ENCODE results near the gene DTNA.
"Not testable (repeated sequence)": the region's sequence is repeated elsewhere in the genome, so short reads cannot be mapped to it uniquely, and the experiment has no call there.

DTNA gene

DNA sequence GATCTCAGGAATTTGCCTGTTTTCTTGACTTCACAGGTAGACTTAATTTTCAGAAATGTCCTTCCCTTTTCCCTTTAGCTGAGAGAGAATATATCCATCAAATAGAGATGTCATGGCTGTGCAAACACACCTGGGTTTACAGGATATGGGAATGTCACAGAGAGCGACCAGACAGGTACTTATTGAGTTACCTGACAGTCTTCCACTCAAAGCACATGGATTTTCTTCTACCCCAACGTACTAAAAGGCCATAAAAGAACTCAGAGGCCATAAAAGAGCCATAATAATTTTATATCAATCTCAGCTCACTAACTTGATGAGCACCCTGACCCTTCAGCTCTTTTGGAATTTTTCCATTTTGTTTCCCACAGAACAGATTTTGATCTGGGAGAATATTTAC lies 5.3 kb upstream of the DTNA start:
- FAIRE-seq (no peak), DNase-seq (ENCODE audit: insufficient read length, low spot score) (no peak)
- no peak for TF ChIP-seq POLR2A (IDR thresholded peaks at IDR 0.05; ENCODE audit: low read depth, low read length)

DNA sequence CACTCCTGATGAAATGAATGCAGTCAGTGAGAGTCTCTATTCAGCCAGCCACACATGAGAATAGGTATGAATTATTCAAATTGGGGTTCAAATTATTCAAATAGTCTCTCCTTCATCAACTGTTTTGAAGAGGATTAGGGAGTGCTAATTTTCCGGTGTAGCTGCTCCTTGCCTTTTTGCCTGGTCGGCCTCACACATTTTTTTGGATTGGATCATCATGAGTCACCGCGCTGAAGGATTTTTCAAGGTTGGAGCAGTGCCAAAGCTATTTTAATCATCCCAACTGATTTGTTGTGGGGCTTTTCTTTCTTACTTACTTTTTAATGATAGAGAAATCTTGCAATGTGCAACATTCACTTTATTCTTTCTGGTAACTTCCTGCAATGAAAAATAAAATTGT lies 2.4 kb upstream of the DTNA start:
- FAIRE-seq (peak; percentile 90), DNase-seq (ENCODE audit: insufficient read length, low spot score) (no peak)
- TF ChIP-seq POLR2A (IDR thresholded peaks at IDR 0.05; ENCODE audit: low read depth, low read length) = no peak

DNA sequence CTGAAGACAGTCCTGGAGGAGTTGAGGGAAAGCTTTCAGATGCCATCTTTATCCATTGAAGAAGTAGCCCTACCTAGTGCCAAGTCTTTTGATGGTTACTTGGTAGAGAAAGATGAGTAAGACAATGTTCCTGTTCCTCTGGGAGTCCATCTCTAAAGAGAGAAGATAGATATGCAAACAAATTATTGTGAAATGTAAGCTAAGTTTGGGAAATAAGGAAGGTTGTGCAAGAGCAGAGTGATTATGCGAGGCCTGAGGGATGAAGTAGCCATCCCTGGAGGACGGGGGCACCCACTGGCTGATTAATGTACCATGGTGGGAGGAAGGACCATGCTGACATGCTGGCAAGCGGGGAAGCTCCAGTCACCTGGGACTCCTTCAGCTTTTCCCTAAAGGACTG lies 994 bp upstream of the DTNA start:
- no peak for FAIRE-seq

DNA sequence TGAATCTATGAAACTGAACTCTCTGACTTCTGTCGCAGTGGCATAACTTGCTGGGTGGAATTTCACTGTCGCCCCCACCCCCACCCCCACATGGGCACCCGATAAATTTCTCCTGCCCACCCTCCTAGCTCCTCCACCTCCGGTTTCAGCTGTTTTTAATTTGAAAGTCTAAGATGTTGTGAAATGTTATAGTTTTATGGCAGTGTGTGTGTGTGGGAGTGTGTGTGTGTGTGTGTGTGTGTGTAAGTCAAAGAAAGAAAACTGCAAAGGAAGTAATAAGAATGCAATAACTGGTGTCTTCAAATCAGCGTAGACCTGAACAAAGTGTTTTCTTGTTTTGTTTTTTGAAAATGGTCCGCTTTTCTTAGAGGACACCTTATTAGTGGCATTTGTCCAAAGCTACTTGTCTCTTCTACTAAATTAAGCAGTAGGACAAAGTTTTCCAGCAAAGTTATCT lies 388 bp downstream of the DTNA start:
- no peak for TF ChIP-seq POLR2A (IDR thresholded peaks at IDR 0.05; ENCODE audit: low read depth, low read length)
- FAIRE-seq = no peak
- DNase-seq (ENCODE audit: insufficient read length, low spot score) = no peak

More for the DNA sequence above, 994 bp upstream of the DTNA start:
- no peak for TF ChIP-seq POLR2A (IDR thresholded peaks at IDR 0.05; ENCODE audit: low read depth, low read length)
- no peak for DNase-seq (ENCODE audit: insufficient read length, low spot score)

DNA sequence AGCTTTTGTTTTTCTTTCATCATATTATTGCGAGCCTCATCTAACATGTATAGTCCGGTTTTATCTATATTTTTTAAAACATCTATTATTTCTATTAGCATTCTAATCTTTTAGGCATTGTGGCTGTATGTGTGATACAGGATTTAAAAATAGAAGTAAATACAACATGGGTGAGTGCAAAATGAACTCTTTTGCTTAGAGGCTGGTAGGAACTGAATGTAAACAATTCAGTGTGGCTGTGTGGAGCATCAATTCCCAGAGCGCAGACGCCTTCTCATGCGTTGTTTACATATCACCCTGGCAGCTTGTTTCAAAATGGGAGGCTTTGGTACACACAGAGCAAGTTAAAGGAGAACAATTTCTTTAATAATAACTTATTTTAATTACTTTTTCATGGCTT lies 836 bp downstream of the DTNA start:
- FAIRE-seq = no peak
- DNase-seq (ENCODE audit: insufficient read length, low spot score) = no peak
- TF ChIP-seq POLR2A (IDR thresholded peaks at IDR 0.05; ENCODE audit: low read depth, low read length) = no peak

DNA sequence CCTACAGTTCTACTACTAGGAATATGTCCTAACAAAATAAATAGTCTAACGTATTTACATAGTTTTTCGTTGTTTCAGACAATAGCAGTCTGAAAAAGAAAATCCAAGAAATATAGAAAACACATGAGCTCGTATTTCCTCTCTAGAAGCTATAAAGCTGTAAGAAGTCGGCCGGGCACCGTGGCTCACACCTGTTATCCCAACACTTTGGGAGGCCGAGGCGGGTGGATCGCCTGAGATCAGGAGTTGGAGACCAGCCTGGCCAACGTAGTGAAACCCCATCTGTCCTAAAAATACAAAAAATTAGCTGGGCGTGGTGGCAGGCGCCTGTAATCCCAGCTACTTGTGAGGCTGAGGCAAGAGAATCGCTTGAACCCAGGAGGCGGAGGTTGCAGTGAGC lies 6.0 kb downstream of the DTNA start:
- FAIRE-seq; DNase-seq (ENCODE audit: insufficient read length, low spot score): not testable (repeated sequence)

DNA sequence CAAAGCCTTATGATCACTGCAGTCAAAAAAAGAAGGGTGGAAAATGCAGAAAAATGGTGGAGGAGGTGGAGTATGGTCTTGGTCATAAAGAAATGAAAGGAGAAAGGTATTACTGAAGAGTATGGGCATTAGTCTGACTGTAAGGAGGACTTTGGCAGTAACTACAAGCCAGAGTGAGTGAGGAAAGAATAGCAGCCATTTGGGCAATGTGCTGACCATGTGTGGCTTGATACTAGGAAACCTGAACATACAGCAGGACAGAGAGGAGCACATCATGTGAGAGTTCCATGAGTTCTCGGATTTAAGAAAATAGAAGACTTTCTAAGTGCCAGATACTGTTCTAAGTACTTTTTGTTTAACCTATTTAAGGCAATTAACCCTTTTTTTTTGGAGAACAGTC lies 8.5 kb downstream of the DTNA start:
- FAIRE-seq (no peak), DNase-seq (ENCODE audit: insufficient read length, low spot score) (no peak)
- TF ChIP-seq POLR2A (IDR thresholded peaks at IDR 0.05; ENCODE audit: low read depth, low read length) = no peak

DNA sequence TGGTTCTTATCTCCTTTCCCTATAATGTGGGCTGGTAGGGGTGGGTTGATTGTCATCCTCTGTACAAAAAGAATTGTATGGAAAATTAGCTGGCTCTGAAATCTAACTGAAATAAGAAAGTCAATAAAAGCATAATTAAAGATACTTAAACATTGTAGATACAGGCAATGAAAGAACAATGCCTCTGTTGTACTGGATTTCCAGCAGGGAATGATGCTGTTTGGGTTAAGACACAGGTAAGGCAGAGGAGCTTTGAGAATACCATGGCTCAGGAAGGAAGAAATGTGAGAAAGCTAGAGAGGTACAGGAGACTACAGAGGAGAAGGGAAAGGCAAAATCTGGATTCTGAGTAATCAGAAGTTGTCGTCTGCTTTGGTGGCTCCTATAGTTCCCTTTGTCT lies 10.1 kb downstream of the DTNA start:
- no peak for TF ChIP-seq POLR2A (IDR thresholded peaks at IDR 0.05; ENCODE audit: low read depth, low read length)
- DNase-seq (ENCODE audit: insufficient read length, low spot score) (no peak), FAIRE-seq (no peak)

DNA sequence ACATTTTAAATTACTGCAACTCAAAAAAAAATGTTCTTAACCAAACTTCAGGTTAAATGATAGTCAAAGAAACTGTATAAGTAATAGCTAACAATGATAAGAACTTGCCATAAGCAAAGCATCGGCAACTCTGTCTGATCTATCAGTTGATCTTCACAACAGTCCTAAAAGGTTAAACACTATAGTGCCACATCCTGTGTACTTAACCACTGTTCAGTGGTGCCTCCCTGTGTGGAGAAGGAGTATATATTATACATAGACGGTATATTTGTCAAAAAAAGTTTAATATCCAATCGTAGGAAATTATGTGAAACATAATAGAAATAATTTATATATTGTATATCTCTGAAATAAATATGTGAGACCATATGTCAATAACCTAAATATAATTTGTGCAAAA lies 13.0 kb downstream of the DTNA start:
- TF ChIP-seq POLR2A (IDR thresholded peaks at IDR 0.05; ENCODE audit: low read depth, low read length) = no peak
- DNase-seq (ENCODE audit: insufficient read length, low spot score) (no peak), FAIRE-seq (no peak)

DNA sequence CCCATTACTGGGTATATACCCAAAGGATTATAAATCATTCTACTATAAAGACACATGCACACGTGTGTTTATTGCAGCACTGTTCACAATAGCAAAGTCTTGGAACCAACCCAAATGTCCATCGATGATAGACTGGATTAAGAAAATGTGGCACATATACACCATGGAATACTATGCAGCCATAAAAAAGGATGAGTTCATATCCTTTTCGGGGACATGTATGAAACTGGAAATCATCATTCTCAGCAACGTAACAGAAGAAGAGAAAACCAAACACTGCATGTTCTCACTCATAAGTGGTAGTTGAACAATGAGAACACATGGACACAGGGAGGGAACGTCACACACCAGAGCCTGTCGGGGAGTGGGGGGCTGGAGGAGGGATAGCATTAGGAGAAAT lies 15.6 kb downstream of the DTNA start:
- not testable (repeated sequence) for FAIRE-seq

DNA sequence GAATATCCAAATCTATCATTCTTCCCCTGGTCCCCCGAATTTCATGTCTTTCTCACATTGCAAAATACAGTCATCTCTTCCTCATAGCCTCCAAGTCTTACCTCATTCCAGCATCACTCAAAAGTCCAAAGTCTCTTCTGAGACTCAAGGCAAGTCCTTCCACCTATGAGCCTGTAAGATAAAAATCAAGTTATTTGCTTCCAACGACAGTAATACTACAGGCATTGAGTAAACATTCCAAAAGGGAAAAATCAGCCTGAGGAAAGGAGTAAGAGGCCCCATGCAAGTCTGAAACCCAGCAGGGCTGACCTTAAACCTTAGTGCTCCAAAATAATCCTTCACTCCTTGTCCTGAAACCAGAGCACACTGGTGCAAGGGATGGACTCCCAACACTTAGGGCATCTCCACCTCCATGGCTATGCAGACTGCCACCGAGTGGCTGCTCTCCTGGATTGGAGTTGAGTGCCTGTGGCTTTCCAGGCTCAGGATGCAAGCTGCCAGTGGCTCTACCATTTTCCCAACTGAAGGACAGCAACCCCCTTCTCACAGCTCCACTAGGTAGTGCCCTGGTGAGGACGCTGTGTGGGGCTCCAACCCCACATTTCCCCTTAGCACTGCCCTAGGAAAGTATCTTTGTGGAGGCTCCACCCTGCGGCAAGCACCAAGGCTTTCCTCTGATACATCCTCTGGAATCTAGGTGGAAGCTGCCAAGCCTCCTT lies 16.3 kb downstream of the DTNA start:
- TF ChIP-seq POLR2A (IDR thresholded peaks at IDR 0.05; ENCODE audit: low read depth, low read length) = no peak
- no peak for DNase-seq (ENCODE audit: insufficient read length, low spot score)

More for the DNA sequence above, 15.6 kb downstream of the DTNA start:
- DNase-seq (ENCODE audit: insufficient read length, low spot score) = not testable (repeated sequence)

DNA sequence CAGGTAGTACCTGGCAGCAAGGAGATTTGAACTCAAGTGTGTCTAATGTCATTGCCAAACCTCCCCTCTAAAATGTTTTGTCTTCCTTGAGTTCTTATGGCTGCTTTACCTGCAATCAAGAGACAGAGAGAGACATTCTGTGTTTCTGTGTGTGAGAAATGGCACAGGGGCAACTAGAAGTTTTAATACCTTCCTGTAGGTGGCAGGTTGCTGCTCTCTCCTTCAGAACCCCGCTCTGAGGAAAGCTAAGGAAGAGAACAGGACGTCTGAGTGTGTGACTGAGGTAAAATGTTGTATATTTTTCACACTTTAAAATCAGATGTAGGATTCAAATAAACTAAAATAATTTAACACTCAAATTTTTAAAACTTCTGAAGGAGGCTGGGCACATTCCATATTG lies 19.2 kb downstream of the DTNA start:
- no peak for TF ChIP-seq POLR2A (IDR thresholded peaks at IDR 0.05; ENCODE audit: low read depth, low read length)
- peak; percentile 9 for DNase-seq (ENCODE audit: insufficient read length, low spot score)
- FAIRE-seq = peak; percentile 48

More for the DNA sequence above, 16.3 kb downstream of the DTNA start:
- FAIRE-seq = no peak

DNA sequence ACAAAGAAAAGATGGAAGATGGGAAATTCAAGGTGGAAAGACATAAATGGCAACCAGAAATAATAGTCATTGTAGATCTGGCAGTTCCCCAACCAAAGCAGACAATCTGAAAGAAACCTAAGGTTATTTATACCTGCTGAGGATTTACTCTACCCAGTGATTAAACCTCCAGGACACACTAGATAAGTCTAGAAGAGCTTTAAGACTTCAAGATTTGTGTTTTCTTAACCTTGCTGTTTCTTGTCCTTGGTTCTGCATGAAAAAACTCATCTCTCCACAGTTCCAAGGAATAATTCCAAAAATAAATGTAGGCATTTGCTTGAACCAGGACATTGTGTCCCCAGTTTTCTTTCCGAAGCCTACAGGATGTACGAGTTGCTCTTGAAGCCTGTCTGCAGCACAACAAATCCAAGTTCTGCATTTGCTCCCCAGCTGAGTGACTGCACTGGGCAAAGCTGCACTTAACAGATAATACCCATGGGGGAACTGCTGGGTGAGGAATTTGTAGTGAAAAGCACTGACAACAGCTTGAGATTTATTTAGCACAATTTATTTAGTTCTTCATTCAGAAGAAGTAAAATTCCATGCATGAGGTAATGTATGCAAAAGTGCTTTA lies 19.8 kb downstream of the DTNA start:
- DNase-seq (ENCODE audit: insufficient read length, low spot score) (no peak), FAIRE-seq (no peak)
- TF ChIP-seq POLR2A (IDR thresholded peaks at IDR 0.05; ENCODE audit: low read depth, low read length) = no peak

DNA sequence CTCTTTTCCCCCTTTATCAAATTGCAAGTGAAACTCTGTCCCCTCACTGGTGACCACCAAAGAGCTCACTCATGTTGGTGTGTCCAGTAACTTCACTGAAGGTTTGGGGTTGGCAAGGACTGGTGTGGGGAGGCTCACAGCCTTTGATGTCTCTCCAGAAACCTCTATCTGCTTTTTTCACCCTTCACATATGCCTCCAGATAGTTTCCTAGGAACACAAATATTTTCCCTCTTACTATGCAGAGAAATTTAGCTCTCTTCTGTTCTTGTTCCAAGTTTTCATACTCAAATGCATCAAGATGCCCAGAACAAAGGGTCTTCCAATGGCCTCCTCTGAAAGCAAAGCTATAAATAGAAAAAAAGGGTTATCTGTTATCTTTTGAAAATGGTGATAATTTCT lies 20.7 kb downstream of the DTNA start:
- DNase-seq (ENCODE audit: insufficient read length, low spot score) (no peak), FAIRE-seq (no peak)
- TF ChIP-seq POLR2A (IDR thresholded peaks at IDR 0.05; ENCODE audit: low read depth, low read length) = no peak

DNA sequence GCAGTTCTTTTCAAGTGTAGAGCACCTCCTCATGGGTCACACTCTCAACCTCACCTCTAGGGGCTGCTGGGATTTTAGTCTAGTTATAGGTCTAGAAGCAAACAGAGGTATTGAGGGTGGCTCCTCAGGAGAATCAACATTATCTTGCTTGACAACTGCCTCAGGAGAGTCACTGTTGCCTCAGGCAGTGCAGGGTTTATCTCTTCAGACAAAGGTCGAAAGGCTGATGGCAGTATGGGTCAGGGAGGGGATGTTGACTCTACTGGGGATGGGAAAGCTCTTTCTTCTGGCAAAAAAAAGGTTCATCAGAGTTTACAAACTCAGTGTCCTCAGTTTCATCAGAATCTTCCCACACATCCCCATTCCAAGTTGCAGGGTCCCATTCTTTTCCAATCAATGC lies 24.0 kb downstream of the DTNA start:
- no peak for FAIRE-seq
- no peak for DNase-seq (ENCODE audit: insufficient read length, low spot score)
- no peak for TF ChIP-seq POLR2A (IDR thresholded peaks at IDR 0.05; ENCODE audit: low read depth, low read length)

DNA sequence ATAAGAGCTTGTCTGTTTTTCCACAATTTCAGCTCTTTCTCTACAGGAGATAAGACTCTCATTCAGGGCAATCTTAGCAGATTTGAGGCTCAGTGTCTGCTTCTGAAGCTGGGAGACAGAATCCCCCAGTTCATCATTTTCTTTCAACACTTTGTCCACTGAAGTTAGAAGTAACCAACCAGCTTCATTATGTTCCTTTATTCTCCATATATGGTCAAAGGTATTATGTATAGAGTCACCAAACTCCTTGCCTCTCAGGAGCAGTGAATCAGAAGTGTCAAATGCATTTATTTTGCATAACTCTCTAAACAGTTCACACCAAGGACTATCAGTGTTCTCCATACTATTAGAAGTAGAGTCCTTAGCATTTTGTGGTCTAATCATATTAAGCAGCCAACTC lies 24.4 kb downstream of the DTNA start:
- FAIRE-seq; DNase-seq (ENCODE audit: insufficient read length, low spot score): not testable (repeated sequence)

Data from H54 (cell line).